Nephron (organoid): ENCODE results near the gene TUBA4B.

Source experiments
- H3K27ac Mint-ChIP-seq, 3 experiments: 2 replicates each; pipeline ENCODE4 v1.8.0; 2020; ENCODE audit warnings: mixed read lengths in 3 of 3, mild to moderate bottlenecking in 2 of 3, moderate library complexity in 1 of 3
- H3K27me3 Mint-ChIP-seq: 2 replicates; pipeline ENCODE4 v1.8.0; 2021; ENCODE audit warnings: low read depth, mild to moderate bottlenecking, moderate library complexity, mixed read lengths
- H3K36me3 Mint-ChIP-seq: 2 replicates; pipeline ENCODE4 v1.8.0; 2020; ENCODE audit warnings: low read depth, mixed read lengths
- H3K4me1 Mint-ChIP-seq: 2 replicates; pipeline ENCODE4 v1.8.0; 2020; ENCODE audit warnings: mixed read lengths
- H3K4me3 Mint-ChIP-seq, 3 experiments: 2 replicates each; pipeline ENCODE4 v1.8.0; 2020; ENCODE audit warnings: mild to moderate bottlenecking in 3 of 3, mixed read lengths in 3 of 3, moderate library complexity in 2 of 3
- H3K9me3 Mint-ChIP-seq: 2 replicates; pipeline ENCODE4 v1.8.0; 2020; ENCODE audit warnings: mixed read lengths
- TF ChIP-seq, protein P1 (sequence below), 3 experiments: fragments of 200-600 bp; sonication (generic); IDR thresholded peaks; one replicate each; pipeline ENCODE4 v1.5.0; 2021; ENCODE audit warnings: antibody characterized with exemption in 3 of 3; ENCODE audit not compliant: unreplicated experiment in 3 of 3

The TUBA4B gene

DNA sequence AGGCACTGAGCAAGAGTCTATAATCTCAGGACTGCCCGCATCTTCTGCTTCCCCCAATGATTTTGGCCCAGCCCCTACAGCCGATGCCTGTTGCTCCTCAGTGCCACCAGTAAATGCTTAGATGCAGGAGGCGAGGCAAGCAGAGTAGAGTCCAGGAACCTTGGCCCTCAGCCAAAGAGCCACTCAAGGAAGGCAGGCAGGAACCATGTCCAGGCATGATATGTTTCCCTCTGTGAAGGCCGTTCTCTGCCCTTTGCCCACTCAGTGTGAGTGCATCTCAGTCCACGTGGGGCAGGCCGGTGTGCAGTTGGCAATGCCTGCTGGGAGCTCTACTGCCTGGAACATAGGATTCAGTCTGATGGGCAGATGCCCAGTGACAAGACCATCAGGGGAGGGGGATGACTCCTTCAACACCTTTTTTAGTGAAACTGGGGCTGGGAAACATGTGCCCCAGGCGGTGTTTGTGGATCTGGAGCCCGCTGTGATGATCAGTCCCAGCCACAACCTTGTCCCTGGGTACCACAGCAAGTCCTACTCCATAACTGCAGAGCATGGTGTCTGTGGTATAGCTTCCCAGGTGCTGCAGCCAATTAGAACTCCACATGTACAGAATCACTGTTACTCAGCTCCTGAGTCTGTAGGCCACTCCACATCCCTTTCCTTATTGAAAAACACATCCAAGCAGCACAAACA is 16.5 kb downstream of the TUBA4B start:
- no peaks in the 10 kb centered on the region for H3K36me3 Mint-ChIP-seq

GRCh38 chr2:219270055-219270372 is 17.0 kb downstream of the TUBA4B start:
- Mint-ChIP-seq H3K27ac (peak overlapping the region; percentile 33 to 80 (median 76)), H3K36me3 (no peaks in the 10 kb centered on the region), H3K27me3 (peaks cover 28% of the 10 kb centered on the region), H3K4me3 (no peak overlapping the region), H3K9me3 (no peaks in the 10 kb centered on the region), H3K4me1 (peaks cover 11% of the 10 kb centered on the region)
- TF ChIP-seq, protein P1, sequence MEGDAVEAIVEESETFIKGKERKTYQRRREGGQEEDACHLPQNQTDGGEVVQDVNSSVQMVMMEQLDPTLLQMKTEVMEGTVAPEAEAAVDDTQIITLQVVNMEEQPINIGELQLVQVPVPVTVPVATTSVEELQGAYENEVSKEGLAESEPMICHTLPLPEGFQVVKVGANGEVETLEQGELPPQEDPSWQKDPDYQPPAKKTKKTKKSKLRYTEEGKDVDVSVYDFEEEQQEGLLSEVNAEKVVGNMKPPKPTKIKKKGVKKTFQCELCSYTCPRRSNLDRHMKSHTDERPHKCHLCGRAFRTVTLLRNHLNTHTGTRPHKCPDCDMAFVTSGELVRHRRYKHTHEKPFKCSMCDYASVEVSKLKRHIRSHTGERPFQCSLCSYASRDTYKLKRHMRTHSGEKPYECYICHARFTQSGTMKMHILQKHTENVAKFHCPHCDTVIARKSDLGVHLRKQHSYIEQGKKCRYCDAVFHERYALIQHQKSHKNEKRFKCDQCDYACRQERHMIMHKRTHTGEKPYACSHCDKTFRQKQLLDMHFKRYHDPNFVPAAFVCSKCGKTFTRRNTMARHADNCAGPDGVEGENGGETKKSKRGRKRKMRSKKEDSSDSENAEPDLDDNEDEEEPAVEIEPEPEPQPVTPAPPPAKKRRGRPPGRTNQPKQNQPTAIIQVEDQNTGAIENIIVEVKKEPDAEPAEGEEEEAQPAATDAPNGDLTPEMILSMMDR (IDR thresholded peaks at IDR 0.05; ENCODE audit: unreplicated experiment in 3 of 3): no peak

More for the DNA sequence above, 16.5 kb downstream of the TUBA4B start:
- H3K27ac Mint-ChIP-seq: peak overlapping the region; percentile 56 to 80 (median 76)
- peaks cover 25% of the 10 kb centered on the region for H3K27me3 Mint-ChIP-seq
- H3K4me3 Mint-ChIP-seq: no peak overlapping the region
- TF ChIP-seq, protein P1 (IDR thresholded peaks at IDR 0.05; ENCODE audit: unreplicated experiment in 3 of 3): no peak
- peaks cover 6% of the 10 kb centered on the region for H3K4me1 Mint-ChIP-seq
- no peaks in the 10 kb centered on the region for H3K9me3 Mint-ChIP-seq

- H3K4me3 Mint-ChIP-seq: no peak overlapping the region
- peaks cover 28% of the 10 kb centered on the region for H3K27me3 Mint-ChIP-seq
- peak overlapping the region in 1 of 3 experiments; percentile 48 for H3K27ac Mint-ChIP-seq
- peaks cover 11% of the 10 kb centered on the region for H3K4me1 Mint-ChIP-seq
- no peaks in the 10 kb centered on the region for H3K36me3 Mint-ChIP-seq
- TF ChIP-seq, protein P1 (IDR thresholded peaks at IDR 0.05; ENCODE audit: unreplicated experiment in 3 of 3): no peak
- H3K9me3 Mint-ChIP-seq: no peaks in the 10 kb centered on the region
Measured at GRCh38 chr2:219271021-219271420, 18.0 kb downstream of the TUBA4B start.

DNA sequence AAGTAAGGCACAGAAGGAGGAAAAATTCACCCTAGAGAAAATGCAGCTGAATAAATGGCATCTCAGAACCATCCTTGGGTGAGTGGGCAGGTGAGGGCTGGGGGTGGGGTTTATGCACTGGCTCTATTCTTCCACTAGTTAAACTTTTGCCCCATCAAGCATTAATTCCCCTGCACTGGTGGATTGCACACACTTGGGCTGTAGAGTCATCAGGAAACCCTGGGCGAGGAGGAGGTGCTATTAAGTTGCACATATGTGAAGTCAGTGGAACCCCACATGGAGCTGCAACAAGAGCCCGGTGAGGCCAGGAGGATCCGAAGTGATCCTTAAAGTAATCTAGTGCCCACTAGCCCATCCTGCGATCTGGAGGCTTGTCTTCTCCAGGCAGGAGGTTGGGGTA is 19.3 kb downstream of the TUBA4B start:
- Mint-ChIP-seq H3K9me3 (no peaks in the 10 kb centered on the region), H3K36me3 (no peaks in the 10 kb centered on the region), H3K27ac (peak overlapping the region in 2 of 3 experiments; percentile 3 to 65), H3K4me1 (peaks cover 13% of the 10 kb centered on the region), H3K4me3 (no peak overlapping the region), H3K27me3 (peaks cover 28% of the 10 kb centered on the region)
- TF ChIP-seq, protein P1 (IDR thresholded peaks at IDR 0.05; ENCODE audit: unreplicated experiment in 3 of 3): no peak

- peaks cover 34% of the 10 kb centered on the region for H3K27me3 Mint-ChIP-seq
- H3K4me3 Mint-ChIP-seq: no peak overlapping the region
- H3K9me3 Mint-ChIP-seq: no peaks in the 10 kb centered on the region
- no peaks in the 10 kb centered on the region for H3K36me3 Mint-ChIP-seq
- TF ChIP-seq, protein P1 (IDR thresholded peaks at IDR 0.05; ENCODE audit: unreplicated experiment in 3 of 3): no peak
- H3K27ac Mint-ChIP-seq: no peak overlapping the region
- H3K4me1 Mint-ChIP-seq: peaks cover 20% of the 10 kb centered on the region
Measured at GRCh38 chr2:219272995-219273394, 20.0 kb downstream of the TUBA4B start.

- no peak overlapping the region for H3K27ac Mint-ChIP-seq
- peaks cover 37% of the 10 kb centered on the region for H3K27me3 Mint-ChIP-seq
- H3K4me3 Mint-ChIP-seq: no peak overlapping the region
- H3K36me3 Mint-ChIP-seq: no peaks in the 10 kb centered on the region
- H3K9me3 Mint-ChIP-seq: no peaks in the 10 kb centered on the region
- H3K4me1 Mint-ChIP-seq: peaks cover 29% of the 10 kb centered on the region
- TF ChIP-seq, protein P1 (IDR thresholded peaks at IDR 0.05; ENCODE audit: unreplicated experiment in 3 of 3): no peak
Measured at GRCh38 chr2:219273937-219274336, 20.9 kb downstream of the TUBA4B start.
